K562 (cell line): ENCODE results near the gene ALG5. TPM values are rescaled to one million over a fixed set of nuclear protein-coding genes. Genes with fewer than 3 reads are reported as not detected.

ENCODE experiments used
- ATAC-seq: fragments of 200-7000 bp; cut with Tn5 transposase; 3 replicates; pipeline ENCODE4 v1.9.1; 2020; ENCODE audit warnings: moderate library complexity
- BruUV-seq: library from RNA; stranded (reverse); fragments of 400-500 nt; replicated peaks from 2 replicates; lab custom pipeline; 2021; lab: Mats Ljungman, UMichigan
- CTCF ChIA-PET: fragments of 300-600 bp; formaldehyde crosslinking; extraction: SDS; loops from one replicate; lab custom pipeline; 2021; ENCODE audit warnings: low intra/inter-chr PET ratio; lab: Yijun Ruan, JAX
- POLR2A ChIA-PET: fragments of 300-600, 350-650 bp; sonication (Branson Sonifier 250); formaldehyde crosslinking; extraction: SDS; loops from one replicate; lab custom pipeline; 2021; ENCODE audit warnings: antibody characterized with exemption, inconsistent platforms; lab: Yijun Ruan, JAX
- DNase-seq, 4 experiments: peaks; one replicate each; pipeline versions ENCODE4 v3.0.0 to v3.0.0-alpha.2; 2011 to 2018; ENCODE audit warnings: low spot score in 3 of 4, mixed read lengths in 3 of 4; ENCODE audit errors: extremely low read depth in 1 of 4
- FAIRE-seq: peaks from 2 replicates; lab custom pipeline; 2011; peaks lifted over from hg19 to GRCh38; lab: Jason Lieb, UNC
- H2AFZ ChIP-seq: 2 replicates; pipeline ENCODE4 v1.6.0; 2011; ENCODE audit warnings: low read depth, low read length, control low read depth, inconsistent platforms
- H3K27ac ChIP-seq: fragments of 200-600 bp; 3 replicates; pipeline ENCODE4 v1.8.0; 2011; ENCODE audit warnings: low read depth, mild to moderate bottlenecking, control low read depth, inconsistent platforms, low read length, moderate library complexity, mixed read lengths; ENCODE audit errors: extremely low read depth
- H3K27me3 ChIP-seq, 2 experiments: fragments of 300-600 bp in 1 of 2; 2 replicates in 1 of 2; 3 replicates in 1 of 2; pipeline versions ENCODE4 v1.6.0 to v1.8.0; 2011; ENCODE audit warnings: inconsistent platforms in 2 of 2, low read length in 2 of 2, mild to moderate bottlenecking in 1 of 2, mixed read lengths in 1 of 2, moderate library complexity in 1 of 2; ENCODE audit not compliant: control insufficient read depth in 2 of 2, insufficient read depth in 2 of 2
- H3K36me3 ChIP-seq: fragments of 300-600 bp; 3 replicates; pipeline ENCODE4 v1.8.0; 2011; ENCODE audit warnings: mild to moderate bottlenecking, low read length, inconsistent platforms; ENCODE audit not compliant: control insufficient read depth, insufficient read depth
- H3K4me1 ChIP-seq, 2 experiments: fragments of 200-600 bp in 1 of 2; replicated peaks in 1 of 2; 2 replicates in 1 of 2; 3 replicates in 1 of 2; pipeline versions ENCODE4 v1.5.1 to v1.8.0; 2011; ENCODE audit warnings: inconsistent platforms in 2 of 2, low read length in 2 of 2, mild to moderate bottlenecking in 1 of 2, mixed read lengths in 1 of 2, moderate library complexity in 1 of 2; ENCODE audit not compliant: control insufficient read depth in 2 of 2, insufficient read depth in 2 of 2
- H3K4me2 ChIP-seq: 2 replicates; pipeline ENCODE4 v1.6.1; 2011; ENCODE audit warnings: low read length, control low read depth, inconsistent platforms, mixed read lengths; ENCODE audit not compliant: insufficient read depth
- H3K4me3 ChIP-seq: fragments of 200-600 bp; sonication (generic), shearing (Covaris generic); 2 replicates; pipeline ENCODE4 v1.5.1; 2016; ENCODE audit warnings: control low read depth, inconsistent platforms
- H3K79me2 ChIP-seq: fragments of 200-600 bp; 3 replicates; pipeline ENCODE4 v1.8.0; 2011; ENCODE audit warnings: low read length, inconsistent platforms; ENCODE audit not compliant: control insufficient read depth, insufficient read depth
- H3K9ac ChIP-seq, 2 experiments: 2 replicates each; pipeline versions ENCODE4 v1.6.0 to v1.6.1; 2011; ENCODE audit warnings: low read depth in 2 of 2, low read length in 2 of 2, control low read depth in 1 of 2, inconsistent platforms in 1 of 2, mild to moderate bottlenecking in 1 of 2, mixed read lengths in 1 of 2; ENCODE audit not compliant: insufficient read depth in 1 of 2
- H3K9me1 ChIP-seq: one replicate; pipeline ENCODE4 v1.6.0; 2011; ENCODE audit warnings: inconsistent platforms, mild to moderate bottlenecking, low read length, moderate library complexity; ENCODE audit not compliant: control insufficient read depth, insufficient read depth
- H3K9me3 ChIP-seq: replicated peaks from 2 replicates; pipeline ENCODE4 v1.5.1; 2011; ENCODE audit warnings: low read depth, low read length, inconsistent platforms; ENCODE audit not compliant: control insufficient read depth, insufficient read depth
- H4K20me1 ChIP-seq: replicated peaks from 2 replicates; pipeline ENCODE4 v1.6.1; 2011; ENCODE audit warnings: low read length, inconsistent platforms, mixed read lengths; ENCODE audit not compliant: control insufficient read depth, insufficient read depth
- CSDE1 ChIP-seq, 2 experiments: fragments of 450-650 bp; IDR thresholded peaks; 2 replicates each; pipeline ENCODE4 v1.6.1; 2016; ENCODE audit warnings: mild to moderate bottlenecking in 1 of 2
- DACH1 ChIP-seq: fragments of 450-650 bp; IDR thresholded peaks from 2 replicates; pipeline ENCODE4 v1.6.1; 2018; ENCODE audit not compliant: partially characterized antibody
- ELF2 ChIP-seq: fragments of 250-450 bp; sonication (Bioruptor Pico); IDR thresholded peaks from 2 replicates; pipeline ENCODE4 v1.5.0; 2021; ENCODE audit warnings: mild to moderate bottlenecking
- ELK1 ChIP-seq: sonication (generic); formaldehyde crosslinking; IDR thresholded peaks from 2 replicates; pipeline ENCODE4 v1.8.1; 2022; ENCODE audit warnings: missing genetic modification reagents
- JUN ChIP-seq, 2 experiments: sonication (generic) in 1 of 2; formaldehyde crosslinking in 1 of 2; IDR thresholded peaks; 2 replicates each; pipeline versions ENCODE4 v1.6.1 to v1.8.0; 2012 to 2022; ENCODE audit warnings: borderline replicate concordance in 2 of 2, mild to moderate bottlenecking in 2 of 2, improper control_type of control experiment in 1 of 2, low read depth in 1 of 2, low read length in 1 of 2, missing genetic modification reagents in 1 of 2
- NFRKB ChIP-seq: fragments of 450-650 bp; IDR thresholded peaks from 2 replicates; pipeline ENCODE4 v1.6.1; 2016; ENCODE audit warnings: low read depth
- NR4A1 ChIP-seq, 2 experiments: fragments of 250-450 bp in 1 of 2; fragments of 450-650 bp in 1 of 2; sonication (Bioruptor Pico) in 1 of 2; IDR thresholded peaks; 2 replicates each; pipeline versions ENCODE4 v1.4.0 to v1.6.1; 2016 to 2020; ENCODE audit warnings: mild to moderate bottlenecking in 2 of 2, missing compliant biosample characterization in 1 of 2, missing genetic modification characterization in 1 of 2, moderate library complexity in 1 of 2
- NRF1 ChIP-seq, 2 experiments: fragments of 450-650 bp; IDR thresholded peaks in 1 of 2; conservative IDR thresholded peaks in 1 of 2; 2 replicates each; pipeline ENCODE4 v1.6.1; 2014; ENCODE audit warnings: mild to moderate bottlenecking in 2 of 2
- PBX2 ChIP-seq, 2 experiments: IDR thresholded peaks in 1 of 2; conservative IDR thresholded peaks in 1 of 2; 2 replicates each; pipeline ENCODE4 v1.6.1; 2016; ENCODE audit warnings: low read depth in 2 of 2, mild to moderate bottlenecking in 1 of 2, missing compliant biosample characterization in 1 of 2, missing genetic modification characterization in 1 of 2, moderate library complexity in 1 of 2
- PHB ChIP-seq: fragments of 250-450 bp; sonication (Bioruptor Pico); IDR thresholded peaks from 2 replicates; pipeline ENCODE4 v1.5.0; 2021
- RAD51 ChIP-seq: fragments of 450-650 bp; IDR thresholded peaks from 2 replicates; pipeline ENCODE4 v1.7.1; 2016; ENCODE audit warnings: low read depth, mild to moderate bottlenecking, borderline replicate concordance
- XRCC5 ChIP-seq: fragments of 200-400 bp; formaldehyde crosslinking; IDR thresholded peaks from 2 replicates; pipeline ENCODE4 v1.6.1; 2017; ENCODE audit warnings: low read depth, mild to moderate bottlenecking, low read length
- ZNF124 ChIP-seq: sonication (generic); formaldehyde crosslinking; IDR thresholded peaks from 2 replicates; pipeline ENCODE4 v1.8.1; 2022; ENCODE audit warnings: missing genetic modification reagents
- ZNF395 ChIP-seq: fragments of 200-800 bp; sonication (Bioruptor generic); IDR thresholded peaks from 2 replicates; pipeline ENCODE4 v1.6.1; 2017; ENCODE audit warnings: missing genetic modification characterization, missing compliant biosample characterization
- WGBS: fragments of 100-300 bp; shearing (Covaris generic); methylation state at CpG from one replicate; pipeline ENCODE4 v1.1.6; 2016; ENCODE audit warnings: low coverage, mixed read lengths; ENCODE audit not compliant: insufficient coverage; ENCODE audit errors: missing lambda C conversion rate; 5-methylcytosine and 5-hydroxymethylcytosine counted together
- in situ Hi-C: fragments of 300-500 bp; cut with MboI; formaldehyde crosslinking; loops from 4 replicates; pipeline ENCODE4 v1.15.0; 2018; ENCODE audit warnings: inconsistent platforms, mixed read lengths
- intact Hi-C: fragments of 100-400 bp; cut with micrococcal nuclease; formaldehyde crosslinking; loops from 2 replicates; pipeline ENCODE4 v1.14.2; 2022
- polyA plus RNA-seq, 8 experiments: library from polyadenylated mRNA; depleted of rRNA in 4 of 8; stranded (reverse) in 5 of 8; unstranded in 3 of 8; fragments of >200 nt; fragmentation: Nextera tagmentation in 2 of 8; fragmentation: Illumina TruSeq in 1 of 8; extraction: Ambion mirVana in 2 of 8; extraction: Trizol in 1 of 8; gene quantifications; 2 replicates each; pipeline versions ENCODE4 v1.2.1 to v1.2.3, GENCODE V29; 2011 to 2014; ENCODE audit warnings: inconsistent platforms in 1 of 8, missing spikeins in 1 of 8
- total RNA-seq, 7 experiments: library from RNA; depleted of rRNA in 6 of 7; stranded (reverse); fragments of >200 nt in 6 of 7; fragmentation: Illumina TruSeq in 2 of 7; extraction: Trizol in 2 of 7; gene quantifications; 2 replicates each; pipeline versions ENCODE4 v1.2.1 to v1.2.3, GENCODE V29; 2011 to 2021; ENCODE audit warnings: low replicate concordance in 1 of 7

Gene ALG5
- total and polyA plus RNA-seq, 9 of the 15 experiments (the other 6 are each of a cell fraction or from before 2014, with no cell fraction given) = 33.6 to 80.5 (median 48.2) TPM

- Histone ChIP-seq H4K20me1 (no peaks in the 10 kb centered on the region), H3K9me1 (no peaks in the 10 kb centered on the region)
- no peak for TF ChIP-seq ZNF395 (CRISPR knock-in tag)
- no peak for TF ChIP-seq ELF2
- TF ChIP-seq JUN (IDR thresholded peaks at IDR 0.05; ENCODE audit: borderline replicate concordance, low read depth, low read length) = no peak
- no peak for TF ChIP-seq JUN (CRISPR knock-in tag; IDR thresholded peaks at IDR 0.05; ENCODE audit: borderline replicate concordance)
- no peak for TF ChIP-seq RAD51
- no peak for TF ChIP-seq PBX2 (CRISPR knock-in tag; IDR thresholded peaks at IDR 0.05; ENCODE audit: low read depth)
- TF ChIP-seq PBX2 (tag; conservative IDR thresholded peaks at IDR 0.05; ENCODE audit: low read depth) = no peak
- TF ChIP-seq NR4A1 (CRISPR knock-in tag; IDR thresholded peaks at IDR 0.05) = no peak
- TF ChIP-seq NR4A1 (tag; IDR thresholded peaks at IDR 0.05) = no peak
- TF ChIP-seq ELK1 (CRISPR knock-in tag) = no peak
- TF ChIP-seq DACH1 = no peak
- no peak for TF ChIP-seq ZNF124 (CRISPR knock-in tag)
- no peak for TF ChIP-seq PHB (CRISPR knock-in tag)
- no peak for TF ChIP-seq NFRKB
- no peak for TF ChIP-seq XRCC5
- no peak for TF ChIP-seq CSDE1 (IDR thresholded peaks at IDR 0.05)
- TF ChIP-seq NRF1 (conservative IDR thresholded peaks at IDR 0.05 in 1 of 2, IDR thresholded peaks at IDR 0.05 in 1 of 2) = no peak
- TF ChIP-seq, all 486 proteins: peak for 0
- ChIA-PET POLR2A (interaction anchor here (1.2 to 1.3 kb wide), 2 partner anchors 9 to 11 kb away, joined by 3 read pairs; no protein-coding TSS in a partner anchor), CTCF (no interaction called here)
- H3K4me3 ChIP-seq = no peak overlapping the region
- H2AFZ ChIP-seq = no peak overlapping the region
- no peak for ATAC-seq
- H3K36me3 ChIP-seq = peaks cover 66% of the 10 kb centered on the region
- intact Hi-C loops (no loop called here), in situ Hi-C loops (no loop called here)
- no peak overlapping the region for H3K9ac ChIP-seq
- H3K27ac ChIP-seq = no peak overlapping the region
- DNase-seq = no peak
- no peak for FAIRE-seq
- BruUV-seq = no TSS peak
- H3K4me1 ChIP-seq = no peaks in the 10 kb centered on the region
- no peaks in the 10 kb centered on the region for H3K27me3 ChIP-seq
- H3K79me2 ChIP-seq = peaks cover 30% of the 10 kb centered on the region
- H3K9me3 ChIP-seq = no peaks in the 10 kb centered on the region
- no peak overlapping the region for H3K4me2 ChIP-seq
- WGBS = 88% methylated on average over 2 of the region's 2 CpGs
Observed at GRCh38 chr13:37047032-37047431, 47.9 kb upstream of the ALG5 start.
